Large intestine (tissue), 3 donors: Measurements from ENCODE around the gene SEMA3G. TPM values are rescaled to one million over a fixed set of nuclear protein-coding genes. Genes with fewer than 3 reads are reported as not detected.

Experiments
- DNase-seq, 2 donors: peaks; one replicate each; pipeline versions ENCODE4 v3.0.0 to v3.0.0-alpha.2; 2013
- H3K27ac ChIP-seq: one replicate; pipeline ENCODE4 v1.5.1; 2013; ENCODE audit warnings: low read length
- H3K27me3 ChIP-seq: 2 replicates; pipeline ENCODE4 v1.6.1; 2013; ENCODE audit warnings: low read length; ENCODE audit not compliant: control insufficient read depth, insufficient read depth
- H3K36me3 ChIP-seq: 2 replicates; pipeline ENCODE4 v1.6.1; 2013; ENCODE audit warnings: low read length; ENCODE audit not compliant: control insufficient read depth, insufficient read depth
- H3K4me1 ChIP-seq: one replicate; pipeline ENCODE4 v1.6.1; 2013; ENCODE audit warnings: low read length; ENCODE audit not compliant: control insufficient read depth, insufficient read depth
- H3K4me3 ChIP-seq: one replicate; pipeline ENCODE4 v1.5.1; 2013; ENCODE audit warnings: low read length
- H3K9me3 ChIP-seq: one replicate; pipeline ENCODE4 v1.6.1; 2013; ENCODE audit warnings: mild to moderate bottlenecking, low read depth, low read length, moderate library complexity; ENCODE audit not compliant: control insufficient read depth
- WGBS: methylation state at CpG from one replicate; pipeline ENCODE4 v1.1.5; 2013; ENCODE audit warnings: low lambda C conversion rate; ENCODE audit not compliant: insufficient coverage; 5-methylcytosine and 5-hydroxymethylcytosine counted together
- polyA plus RNA-seq: library from polyadenylated mRNA; unstranded; fragments of 120-200 nt; gene quantifications from one replicate; pipeline ENCODE4 v1.2.1, GENCODE V29; 2013

SEMA3G gene
- polyA plus RNA-seq, 1 donor, result 2.9 TPM

GRCh38 chr3:52442409-52443267 lies 2.3 kb downstream of the SEMA3G start:
- WGBS, result no CpG with 5 or more reads among the region's 16 CpGs
- DNase-seq, result no peak
- H3K27ac ChIP-seq, result no peak overlapping the region
- H3K4me3 ChIP-seq, result no peak overlapping the region
- H3K27me3 ChIP-seq, result no peaks in the 10 kb centered on the region
- H3K9me3 ChIP-seq, result no peaks in the 10 kb centered on the region
- peaks cover 5% of the 10 kb centered on the region for H3K4me1 ChIP-seq
- no peaks in the 10 kb centered on the region for H3K36me3 ChIP-seq

DNA sequence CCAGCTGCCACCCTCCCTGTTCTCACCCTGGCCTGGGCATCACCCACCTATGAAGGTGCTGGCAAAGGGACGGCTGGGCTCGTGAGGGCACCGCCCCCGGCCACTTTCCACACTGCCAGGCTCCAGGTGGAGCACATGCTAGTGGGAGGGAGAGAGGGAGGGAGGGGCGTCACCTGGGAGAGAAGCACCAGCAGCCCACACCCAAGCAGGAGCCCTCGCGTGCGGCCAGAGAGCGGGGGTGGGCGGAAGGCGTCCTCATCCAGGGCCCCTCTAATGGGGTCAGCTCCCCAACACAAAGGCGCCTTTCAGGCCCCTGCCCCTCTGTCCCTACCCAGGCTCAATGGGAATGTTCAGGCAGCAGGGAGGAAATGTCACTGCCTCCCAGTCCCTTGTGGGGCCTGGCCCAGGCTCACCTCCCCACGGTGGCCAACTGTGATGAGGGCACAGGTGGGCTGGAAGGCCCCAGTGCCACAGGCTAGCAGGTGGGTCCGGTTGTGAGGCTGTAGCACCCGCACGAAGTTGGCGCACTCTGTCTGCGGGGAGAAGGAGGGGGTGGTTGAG lies 3.1 kb downstream of the SEMA3G start:
- WGBS, result no CpG with 5 or more reads among the region's 18 CpGs
- DNase-seq, result no peak

DNA sequence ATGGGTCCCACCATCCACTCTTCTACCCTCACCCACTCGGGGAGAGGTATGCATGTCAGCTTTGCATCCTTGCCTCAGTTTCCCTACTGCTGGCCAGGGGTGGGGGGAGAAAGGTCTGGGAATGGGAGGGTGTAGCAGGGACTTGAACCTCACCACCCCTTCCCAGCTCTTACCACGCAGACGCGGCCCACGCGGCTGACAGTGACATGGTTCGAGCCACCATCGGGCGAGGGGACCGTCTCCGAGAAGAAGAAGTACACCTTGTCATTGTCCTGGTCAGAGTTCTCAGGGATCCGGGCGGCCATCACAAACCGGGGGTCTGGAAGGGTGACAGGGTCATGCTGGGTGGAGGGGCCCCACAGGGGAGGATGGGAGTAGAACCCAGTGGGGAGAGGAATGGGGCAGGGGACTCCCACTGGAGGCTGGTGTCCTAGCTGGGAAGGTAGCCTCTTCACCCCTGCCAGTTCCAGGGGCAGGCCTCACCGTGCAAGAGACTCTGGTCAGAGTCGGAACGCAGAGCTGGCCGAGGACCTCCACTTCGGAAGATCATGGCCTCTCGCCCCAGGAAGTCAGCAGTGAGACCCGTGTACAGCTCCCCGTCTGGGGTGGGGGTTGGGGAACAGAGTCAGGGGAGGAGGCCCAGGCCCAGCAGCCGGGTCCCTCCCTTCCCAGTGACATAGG lies 3.7 kb downstream of the SEMA3G start:
- no CpG with 5 or more reads among the region's 23 CpGs for WGBS
- H3K36me3 ChIP-seq, result no peaks in the 10 kb centered on the region
- no peaks in the 10 kb centered on the region for H3K27me3 ChIP-seq
- no peak overlapping the region for H3K27ac ChIP-seq
- H3K4me1 ChIP-seq, result peaks cover 5% of the 10 kb centered on the region
- no peaks in the 10 kb centered on the region for H3K9me3 ChIP-seq
- DNase-seq, result no peak
- no peak overlapping the region for H3K4me3 ChIP-seq

More for the DNA sequence above, 3.1 kb downstream of the SEMA3G start:
- H3K36me3 ChIP-seq, result no peaks in the 10 kb centered on the region
- no peak overlapping the region for H3K27ac ChIP-seq
- no peaks in the 10 kb centered on the region for H3K9me3 ChIP-seq
- H3K4me1 ChIP-seq, result peaks cover 5% of the 10 kb centered on the region
- no peaks in the 10 kb centered on the region for H3K27me3 ChIP-seq
- no peak overlapping the region for H3K4me3 ChIP-seq

DNA sequence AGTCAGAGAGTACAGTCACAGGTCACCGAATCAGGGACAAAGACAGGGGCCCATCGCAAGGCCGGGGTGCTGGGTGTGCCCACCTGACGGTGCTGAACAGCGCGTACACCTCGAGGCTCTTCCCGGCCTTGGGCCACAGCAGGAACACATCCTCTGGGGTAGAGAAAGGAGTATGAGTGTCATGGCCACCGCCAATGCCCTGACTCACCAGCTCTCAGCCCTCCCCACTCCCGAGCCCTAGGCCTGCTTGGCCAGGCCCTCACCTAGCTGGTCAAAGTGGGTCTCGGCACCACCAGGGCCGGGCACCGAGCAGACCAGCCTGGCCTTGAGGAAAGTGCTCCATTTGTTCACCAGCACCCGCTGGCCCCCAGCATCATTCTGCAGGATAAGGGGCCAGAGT lies 4.2 kb downstream of the SEMA3G start:
- Histone ChIP-seq H3K4me3 (no peak overlapping the region), H3K27me3 (no peaks in the 10 kb centered on the region), H3K27ac (no peak overlapping the region), H3K4me1 (peaks cover 5% of the 10 kb centered on the region), H3K36me3 (no peaks in the 10 kb centered on the region), H3K9me3 (no peaks in the 10 kb centered on the region)
- DNase-seq, result no peak
- no CpG with 5 or more reads among the region's 14 CpGs for WGBS

- no peak for DNase-seq
- no CpG with 5 or more reads among the region's 12 CpGs for WGBS
These were observed 4.7 kb downstream of the SEMA3G start for GRCh38 chr3:52440249-52440551.

GRCh38 chr3:52439426-52440248 lies 5.3 kb downstream of the SEMA3G start:
- no peaks in the 10 kb centered on the region for H3K36me3 ChIP-seq
- DNase-seq, result no peak
- H3K4me1 ChIP-seq, result no peaks in the 10 kb centered on the region
- no peak overlapping the region for H3K27ac ChIP-seq
- H3K4me3 ChIP-seq, result no peak overlapping the region
- H3K27me3 ChIP-seq, result no peaks in the 10 kb centered on the region
- WGBS, result no CpG with 5 or more reads among the region's 16 CpGs
- no peaks in the 10 kb centered on the region for H3K9me3 ChIP-seq

More at GRCh38 chr3:52440249-52440551, 4.7 kb downstream of the SEMA3G start:
- Histone ChIP-seq H3K36me3 (no peaks in the 10 kb centered on the region), H3K4me1 (peaks cover 5% of the 10 kb centered on the region), H3K4me3 (no peak overlapping the region), H3K27me3 (no peaks in the 10 kb centered on the region), H3K9me3 (no peaks in the 10 kb centered on the region), H3K27ac (no peak overlapping the region)

- Histone ChIP-seq H3K4me1 (no peaks in the 10 kb centered on the region), H3K27me3 (no peaks in the 10 kb centered on the region), H3K9me3 (no peaks in the 10 kb centered on the region), H3K27ac (no peak overlapping the region), H3K4me3 (no peak overlapping the region), H3K36me3 (no peaks in the 10 kb centered on the region)
- no CpG with 5 or more reads among the region's 9 CpGs for WGBS
- DNase-seq, result no peak
These were observed 6.1 kb downstream of the SEMA3G start for GRCh38 chr3:52438579-52439425.

DNA sequence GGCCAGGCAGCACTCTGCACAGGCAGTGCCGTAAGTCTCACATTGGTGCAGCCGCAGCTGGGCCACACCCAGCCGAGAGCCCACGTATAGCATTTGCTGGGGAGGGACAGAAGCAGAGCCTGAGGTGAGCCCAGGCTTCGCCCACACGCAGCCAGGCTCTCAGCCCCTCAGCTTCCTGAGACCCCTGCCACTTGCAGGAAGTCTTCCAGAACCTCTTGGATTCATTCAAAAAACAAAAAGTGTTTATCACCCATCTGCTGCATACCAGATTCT lies 6.9 kb downstream of the SEMA3G start:
- Histone ChIP-seq H3K27ac (no peak overlapping the region), H3K4me3 (no peak overlapping the region), H3K9me3 (no peaks in the 10 kb centered on the region), H3K4me1 (no peaks in the 10 kb centered on the region), H3K27me3 (no peaks in the 10 kb centered on the region), H3K36me3 (no peaks in the 10 kb centered on the region)
- no peak for DNase-seq
- WGBS, result no CpG with 5 or more reads among the region's 6 CpGs

GRCh38 chr3:52437326-52438103 lies 7.4 kb downstream of the SEMA3G start:
- Histone ChIP-seq H3K27me3 (no peaks in the 10 kb centered on the region), H3K9me3 (no peaks in the 10 kb centered on the region), H3K4me1 (no peaks in the 10 kb centered on the region), H3K36me3 (no peaks in the 10 kb centered on the region), H3K4me3 (no peak overlapping the region), H3K27ac (no peak overlapping the region)
- no CpG with 5 or more reads among the region's 15 CpGs for WGBS
- no peak for DNase-seq
